HG02973 (cell line): ENCODE measurements around the gene DNAJC7.

Experiments
- ATAC-seq: cut with Tn5 transposase; IDR thresholded peaks from one replicate; pipeline ENCODE4 v1.9.1; 2021; ENCODE audit warnings: moderate library complexity; ENCODE audit not compliant: unreplicated experiment

DNAJC7 gene

DNA sequence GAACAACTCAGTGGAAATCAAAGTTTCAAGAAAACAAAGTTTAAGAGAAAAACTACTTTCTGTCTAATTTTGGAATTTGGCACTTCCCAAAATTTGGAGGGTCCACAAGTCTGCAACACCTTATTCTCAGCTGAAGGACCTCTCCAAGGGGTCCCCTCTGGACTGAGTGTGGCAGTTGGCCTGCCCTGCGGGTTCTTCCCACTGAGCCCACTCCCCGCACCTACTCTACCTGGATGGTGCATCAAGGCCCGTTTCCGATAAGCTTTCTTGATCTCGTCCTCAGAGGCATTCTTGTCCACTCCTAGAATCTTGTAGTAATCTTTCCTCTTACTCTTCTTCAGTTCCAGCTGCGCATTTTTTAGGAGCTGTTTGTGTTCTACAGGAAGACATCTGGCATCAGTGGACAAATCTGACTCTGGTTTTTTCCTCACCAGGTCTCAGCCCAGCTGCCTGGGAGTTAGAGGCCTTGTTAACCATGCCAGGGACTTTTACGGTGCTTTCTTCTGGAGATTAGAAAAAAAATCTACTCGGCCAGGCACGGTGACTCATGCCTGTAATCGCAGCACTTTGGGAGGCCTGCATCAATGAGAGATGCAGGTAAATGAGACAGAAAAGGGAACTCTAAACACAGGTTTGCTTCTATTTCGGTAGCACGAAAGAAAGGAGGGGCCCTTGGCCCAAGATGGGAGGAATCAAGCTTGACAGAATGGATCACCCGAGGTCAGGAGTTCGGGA is 35.0 kb downstream of the DNAJC7 start:
- ATAC-seq = no peak

DNA sequence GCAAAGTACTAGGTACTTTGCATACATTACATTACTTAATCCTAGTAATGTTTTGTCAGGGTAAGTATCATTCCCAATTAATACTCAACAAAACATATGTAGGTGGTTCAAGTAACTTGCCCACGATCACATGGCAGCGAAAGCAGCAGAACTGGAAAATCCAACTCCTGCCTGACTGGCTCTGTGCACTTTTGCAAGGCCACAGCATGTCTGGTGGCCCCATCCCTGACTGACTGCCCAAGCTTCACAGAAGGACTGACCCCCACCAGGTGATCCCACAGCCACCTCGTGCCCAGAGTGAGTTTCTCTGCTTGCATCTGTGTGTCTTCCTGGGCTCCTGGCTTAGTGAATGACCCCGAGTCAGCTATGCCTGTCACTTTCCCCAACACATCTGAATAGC is 39.2 kb downstream of the DNAJC7 start:
- ATAC-seq = no peak

DNA sequence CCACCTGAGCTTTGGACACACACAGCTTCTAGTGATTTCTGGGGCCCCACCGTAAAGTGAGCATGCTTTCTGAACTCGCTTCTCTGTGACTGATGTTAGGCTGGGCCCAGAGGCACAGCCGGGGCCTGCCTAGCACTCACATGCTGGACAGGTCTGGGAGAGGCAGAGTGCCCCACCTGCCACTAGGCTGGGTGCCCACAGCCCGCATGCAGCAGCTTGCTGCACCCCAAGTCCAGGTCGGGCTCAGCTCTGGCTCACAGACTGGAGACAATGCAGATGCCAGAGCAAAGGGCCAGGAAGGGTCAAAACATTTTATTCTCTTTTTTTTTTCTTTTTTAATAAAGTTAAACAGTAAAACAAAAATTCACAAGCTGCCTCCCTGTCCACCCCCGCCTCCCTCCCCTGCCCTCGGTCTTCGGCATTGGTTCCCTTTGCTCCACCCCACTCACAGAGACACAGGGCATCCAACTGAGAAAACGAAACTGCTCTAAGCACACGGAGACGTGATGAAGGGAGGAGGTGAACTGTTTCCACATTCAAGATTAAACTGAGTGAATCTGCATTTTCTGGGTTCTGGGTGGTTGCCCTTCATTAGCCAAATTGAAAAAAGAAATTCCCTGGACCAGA is 41.0 kb downstream of the DNAJC7 start:
- no peak for ATAC-seq

DNA sequence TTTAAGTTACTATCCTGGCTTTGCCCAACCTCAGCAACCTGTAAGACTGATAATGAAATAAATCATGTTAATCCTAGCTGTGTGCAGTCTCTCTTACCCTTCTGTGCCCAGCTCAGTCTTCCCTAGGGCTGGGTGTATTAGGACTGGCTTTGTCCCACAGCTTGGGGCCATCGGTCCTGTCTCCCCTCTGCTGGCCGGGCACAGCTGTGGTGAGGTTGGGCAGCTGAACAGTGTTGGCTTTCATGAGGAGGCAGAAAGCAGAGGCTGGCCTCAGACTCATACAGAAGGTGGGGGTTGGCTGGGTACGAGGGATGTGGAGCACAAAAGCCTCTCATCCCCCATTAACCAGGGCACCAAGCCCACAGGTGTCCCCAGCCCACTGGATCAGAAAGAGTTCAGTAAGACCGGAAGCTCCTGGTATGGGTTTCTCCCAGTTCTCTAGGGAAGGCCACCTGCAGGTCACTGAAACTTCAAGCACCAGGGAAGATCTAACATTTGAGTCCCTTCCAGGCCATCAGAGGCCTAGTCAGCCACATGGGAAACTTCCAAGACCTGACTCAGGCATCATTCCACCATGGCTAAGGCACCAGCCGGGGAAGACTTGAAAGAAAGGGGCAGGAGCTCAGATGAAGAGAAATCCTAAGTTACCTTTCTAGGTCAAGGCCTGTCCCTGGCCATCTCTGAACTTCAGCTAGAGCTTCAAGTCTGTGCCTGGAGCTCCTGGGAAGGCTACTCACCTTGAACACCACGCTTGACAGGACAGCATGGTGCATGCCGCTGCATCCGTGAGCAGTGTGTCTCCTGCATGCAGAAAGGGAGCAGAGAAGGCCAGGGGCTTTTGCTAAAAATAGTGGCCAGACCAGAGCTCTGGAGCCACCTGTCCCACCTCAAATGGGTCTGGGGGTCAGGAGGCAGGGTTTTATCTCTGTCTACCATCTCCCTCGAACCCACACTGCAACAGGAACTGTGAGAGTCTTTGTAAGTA is 41.8 kb downstream of the DNAJC7 start:
- ATAC-seq = no peak

DNA sequence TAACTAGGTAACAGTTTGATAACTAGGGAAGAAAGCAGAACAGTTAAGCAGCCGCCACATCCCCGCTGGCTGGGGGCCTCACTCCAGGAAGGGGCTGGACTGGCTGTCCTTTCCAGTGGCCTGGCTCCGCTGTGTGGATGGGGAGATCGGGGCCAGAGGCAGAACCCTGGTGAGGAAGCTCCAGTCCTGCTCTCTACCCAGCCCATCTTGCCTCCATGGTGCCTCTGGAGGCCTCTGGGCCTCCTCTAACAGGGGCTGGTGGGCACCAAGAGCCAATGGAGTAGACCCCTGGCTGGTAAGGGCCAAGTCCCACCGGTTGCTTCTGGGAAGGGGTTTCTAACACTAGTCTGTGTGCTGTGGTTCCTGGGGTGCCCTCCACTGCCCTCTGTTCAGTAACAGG is 42.6 kb downstream of the DNAJC7 start:
- ATAC-seq = no peak

DNA sequence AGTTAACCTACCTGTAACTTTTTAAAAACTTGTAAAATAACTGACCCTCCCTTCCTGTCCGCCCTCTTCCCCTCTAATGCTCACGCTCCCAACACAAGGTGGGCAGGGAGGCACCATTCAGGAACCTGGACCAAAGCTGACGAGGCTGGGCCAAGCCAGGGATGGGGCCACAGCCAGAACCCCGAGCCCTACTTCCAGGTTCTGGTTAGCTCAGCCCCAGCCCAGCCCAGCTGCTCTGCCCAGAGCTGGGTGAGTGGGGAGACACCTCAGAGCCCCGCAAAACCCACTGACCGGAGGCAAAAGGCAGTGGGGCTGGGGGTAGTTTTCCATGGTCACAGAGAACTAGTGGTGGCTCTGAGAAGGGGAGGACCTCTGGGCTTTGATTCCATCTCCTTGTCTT is 43.2 kb downstream of the DNAJC7 start:
- no peak for ATAC-seq

DNA sequence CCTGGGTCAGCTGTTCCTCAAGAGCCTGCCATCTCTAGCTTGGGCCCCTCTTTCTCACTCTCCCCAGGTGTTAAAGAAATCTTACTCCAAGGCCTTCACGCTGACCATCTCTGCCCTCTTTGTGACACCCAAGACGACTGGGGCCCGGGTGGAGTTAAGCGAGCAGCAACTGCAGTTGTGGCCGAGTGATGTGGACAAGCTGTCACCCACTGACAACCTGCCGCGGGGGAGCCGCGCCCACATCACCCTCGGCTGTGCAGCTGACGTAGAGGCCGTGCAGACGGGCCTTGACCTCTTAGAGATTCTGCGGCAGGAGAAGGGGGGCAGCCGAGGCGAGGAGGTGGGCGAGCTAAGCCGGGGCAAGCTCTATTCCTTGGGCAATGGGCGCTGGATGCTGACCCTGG is 43.8 kb downstream of the DNAJC7 start:
- ATAC-seq = no peak

DNA sequence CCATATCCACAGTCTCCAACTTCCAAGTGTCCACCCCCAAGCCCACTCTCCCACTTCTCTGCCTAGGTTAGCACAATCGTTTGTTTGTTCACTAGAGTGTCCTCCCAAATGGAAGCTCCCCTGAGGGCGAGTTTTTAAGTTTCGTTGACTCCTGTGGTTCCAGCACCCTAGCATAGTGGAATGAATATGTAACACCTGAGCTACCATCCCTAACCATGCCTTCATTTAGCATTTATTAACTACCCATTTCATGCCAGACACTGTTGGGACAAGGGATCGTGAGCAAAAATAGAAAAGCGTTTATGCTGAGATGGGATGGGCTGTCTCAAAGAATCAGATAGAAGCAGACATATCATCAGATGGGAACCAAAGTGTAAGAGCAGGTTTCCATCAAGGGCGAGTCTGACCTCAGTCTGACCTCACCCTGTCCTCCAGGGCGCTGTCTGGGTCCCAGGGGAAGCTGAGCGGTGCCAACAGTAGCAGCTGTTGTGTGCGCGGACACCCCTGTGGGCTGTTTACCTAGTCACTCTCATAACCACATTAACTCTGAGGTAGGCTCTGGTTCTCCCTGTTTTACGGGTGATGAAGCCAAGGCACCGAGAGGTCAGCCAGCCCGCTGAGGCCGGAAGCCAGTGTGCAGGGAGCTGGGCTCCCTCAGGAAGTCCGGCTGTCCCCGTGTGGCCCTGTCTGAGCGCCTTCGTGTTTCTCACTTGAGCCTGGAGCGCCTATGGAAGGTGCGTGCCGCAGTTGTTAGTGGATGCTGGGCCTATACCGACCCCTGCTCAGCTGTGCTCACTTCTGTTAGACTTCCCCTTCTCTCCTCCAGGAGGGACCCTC is 44.5 kb downstream of the DNAJC7 start:
- ATAC-seq = no peak

DNA sequence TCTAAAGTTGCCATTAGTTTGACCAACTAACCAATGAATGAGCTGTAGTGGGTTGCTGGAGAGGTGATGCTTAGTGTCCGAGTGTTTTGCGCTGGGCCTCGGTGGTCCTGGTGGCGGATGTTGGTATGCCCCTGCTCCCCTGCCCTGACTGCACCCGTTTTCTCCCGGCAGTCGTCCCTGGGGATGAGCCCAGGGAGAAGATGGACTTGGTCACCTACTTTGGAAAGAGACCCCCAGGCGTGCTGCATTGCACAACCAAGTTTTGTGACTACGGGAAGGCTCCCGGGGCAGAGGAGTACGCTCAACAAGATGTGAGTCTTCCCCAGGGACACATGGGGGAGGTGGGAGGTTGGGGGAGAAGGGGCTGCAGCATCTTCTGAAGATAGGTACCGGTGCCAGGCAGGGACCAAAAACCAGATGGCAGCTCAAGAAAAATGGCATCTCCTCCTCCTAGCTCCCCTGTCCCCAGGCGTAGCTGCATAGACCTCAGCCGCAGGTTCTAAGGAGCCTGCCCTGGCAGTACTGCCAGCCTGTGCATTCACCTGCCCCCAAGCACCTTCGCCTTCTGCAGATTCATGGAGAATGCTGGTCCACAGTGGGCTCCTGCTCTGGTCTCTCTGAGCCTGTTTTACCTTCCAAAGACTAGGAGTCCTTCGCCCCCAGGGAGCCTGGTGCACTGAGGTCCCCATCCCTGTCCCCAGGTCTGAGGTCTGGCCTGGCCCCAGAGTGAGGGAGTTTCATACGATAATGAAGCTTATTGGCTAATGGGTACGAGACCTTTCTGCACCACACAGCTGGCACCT is 45.3 kb downstream of the DNAJC7 start:
- no peak for ATAC-seq

DNA sequence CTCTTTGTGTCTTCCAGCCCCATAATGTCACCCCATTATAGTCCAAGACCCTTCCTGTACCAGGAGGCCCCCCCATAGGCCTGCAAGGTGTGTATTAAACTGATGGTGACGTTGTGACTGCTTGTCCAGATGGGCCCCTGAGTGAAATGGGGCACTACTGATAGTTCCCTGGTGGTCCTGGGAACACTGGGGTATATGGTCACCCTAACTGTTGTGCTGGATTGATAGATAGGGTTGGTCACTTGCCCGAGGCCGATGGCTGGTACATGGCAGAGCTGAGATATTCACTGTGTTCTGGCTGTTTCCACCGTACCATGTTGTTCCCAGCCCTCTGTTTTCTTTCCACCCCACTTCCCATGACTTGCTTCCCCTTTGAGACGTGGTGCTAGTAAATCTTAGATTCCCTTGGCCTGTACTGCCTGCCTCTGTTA is 46.3 kb downstream of the DNAJC7 start:
- no peak for ATAC-seq

DNA sequence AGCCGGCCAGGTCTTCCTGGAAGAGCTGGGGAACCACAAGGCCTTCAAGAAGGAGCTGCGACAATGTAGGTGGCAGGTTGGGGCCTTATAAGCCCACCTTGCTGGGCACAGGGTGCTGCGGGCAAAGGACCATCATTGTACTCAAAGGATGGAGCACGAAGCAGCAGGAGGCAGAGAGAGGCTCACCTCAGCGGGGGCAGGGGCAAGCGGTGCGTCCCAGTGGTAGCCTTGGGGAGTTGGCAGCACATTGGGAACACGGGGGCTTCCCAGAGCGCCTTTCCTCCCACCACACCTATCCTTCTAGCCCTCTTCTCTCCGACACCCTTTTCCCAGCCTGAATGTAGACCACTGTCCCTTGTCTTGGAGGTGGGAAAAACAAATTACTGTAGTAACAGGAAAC is 48.6 kb downstream of the DNAJC7 start:
- no peak for ATAC-seq

DNA sequence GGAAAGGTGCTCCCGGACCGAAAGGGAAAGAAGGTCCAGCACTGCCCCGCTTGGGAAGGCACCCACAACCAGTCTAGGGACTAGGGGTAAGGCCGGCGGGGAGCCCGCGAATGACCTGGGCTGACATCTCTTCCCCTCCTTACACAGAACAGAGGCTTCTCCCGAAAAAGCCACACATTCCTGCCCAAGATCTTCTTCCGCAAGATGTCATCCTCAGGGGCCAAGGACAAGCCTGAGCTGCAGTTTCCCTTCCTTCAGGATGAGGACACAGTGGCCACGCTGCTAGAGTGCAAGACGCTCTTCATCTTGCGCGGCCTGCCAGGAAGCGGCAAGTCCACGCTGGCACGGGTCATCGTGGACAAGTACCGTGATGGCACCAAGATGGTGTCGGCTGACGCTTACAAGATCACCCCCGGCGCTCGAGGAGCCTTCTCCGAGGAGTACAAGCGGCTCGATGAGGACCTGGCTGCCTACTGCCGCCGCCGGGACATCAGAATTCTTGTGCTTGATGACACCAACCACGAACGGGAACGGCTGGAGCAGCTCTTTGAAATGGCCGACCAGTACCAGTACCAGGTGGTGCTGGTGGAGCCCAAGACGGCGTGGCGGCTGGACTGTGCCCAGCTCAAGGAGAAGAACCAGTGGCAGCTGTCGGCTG is 49.2 kb downstream of the DNAJC7 start:
- no peak for ATAC-seq

DNA sequence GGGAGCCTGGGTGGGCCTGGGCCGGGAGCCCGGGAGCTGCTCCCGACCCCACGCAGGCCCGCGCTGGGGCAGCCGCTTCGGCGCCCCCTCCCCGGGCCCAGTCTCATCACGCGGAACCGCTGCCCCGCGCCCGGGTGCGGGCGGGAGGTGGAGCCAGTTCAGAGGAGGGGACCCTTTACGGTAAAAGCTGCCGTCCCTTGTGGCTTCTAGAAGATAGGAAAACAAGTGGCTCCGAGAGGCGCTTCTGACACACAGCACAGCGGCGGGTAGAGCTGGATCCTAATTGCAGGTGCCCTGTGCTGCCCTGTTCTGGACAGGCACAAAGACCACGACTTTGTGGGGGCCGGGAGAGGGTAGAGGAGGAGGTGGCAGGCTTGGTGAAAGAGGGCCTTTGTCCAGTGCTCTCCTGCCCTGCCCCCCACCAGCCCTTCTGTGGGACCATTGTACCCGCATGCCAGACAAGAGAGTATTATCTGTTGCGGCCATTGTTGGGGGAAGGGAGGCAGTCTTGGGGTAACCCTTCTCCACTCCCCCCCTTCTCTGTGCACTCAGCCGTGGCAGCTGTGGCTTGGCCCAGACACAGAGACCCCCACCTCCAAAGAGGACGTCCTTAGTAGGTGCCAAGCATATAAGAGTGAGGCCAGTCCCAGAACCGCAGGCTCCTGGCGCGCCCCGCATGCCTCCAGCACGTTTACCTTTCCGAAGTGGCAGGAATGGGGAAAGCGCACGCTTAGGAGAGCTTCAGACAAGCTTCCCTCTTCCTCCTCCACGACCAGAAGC is 49.9 kb downstream of the DNAJC7 start:
- ATAC-seq = no peak

DNA sequence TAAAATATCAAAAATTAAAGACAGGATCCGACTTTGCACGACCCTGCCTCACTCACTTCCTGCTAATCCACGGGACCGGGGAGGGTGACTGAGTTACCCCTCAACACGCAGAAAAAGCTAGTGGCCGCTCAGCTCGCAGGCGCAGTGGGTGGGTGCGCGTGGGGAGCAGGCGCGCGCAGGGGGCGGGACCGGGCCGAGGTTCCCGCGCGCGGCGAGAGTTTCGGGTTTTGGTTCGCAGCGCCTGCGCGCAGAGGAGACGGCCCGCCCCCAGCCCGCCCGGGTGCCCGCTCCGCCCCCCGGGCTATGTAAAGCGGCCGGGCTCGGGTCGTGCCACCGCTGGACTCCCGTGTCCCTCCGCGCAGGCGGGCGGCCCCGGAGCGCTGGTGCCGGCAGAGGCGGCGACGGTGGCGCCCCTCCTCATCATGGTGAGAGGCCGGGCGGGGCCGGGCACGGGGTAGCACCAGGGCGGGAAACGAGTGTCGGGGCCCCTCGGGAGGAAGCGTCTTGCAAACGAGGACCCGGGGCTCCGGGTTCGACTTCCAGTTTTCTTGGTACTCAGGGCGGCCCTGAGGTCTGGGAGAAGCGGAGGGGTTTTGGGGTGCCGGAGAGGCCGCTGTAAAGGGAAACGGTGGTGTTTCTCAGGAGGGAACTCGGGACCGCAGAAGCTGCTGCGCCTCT is 50.6 kb downstream of the DNAJC7 start, which contains the start of gene CNP:
Gene CNP (plus strand): TSS at position 333 of the 678 bp plus-strand sequence. CDS start 90 bp downstream, at position 423.
- peak; percentile 49 for ATAC-seq

DNA sequence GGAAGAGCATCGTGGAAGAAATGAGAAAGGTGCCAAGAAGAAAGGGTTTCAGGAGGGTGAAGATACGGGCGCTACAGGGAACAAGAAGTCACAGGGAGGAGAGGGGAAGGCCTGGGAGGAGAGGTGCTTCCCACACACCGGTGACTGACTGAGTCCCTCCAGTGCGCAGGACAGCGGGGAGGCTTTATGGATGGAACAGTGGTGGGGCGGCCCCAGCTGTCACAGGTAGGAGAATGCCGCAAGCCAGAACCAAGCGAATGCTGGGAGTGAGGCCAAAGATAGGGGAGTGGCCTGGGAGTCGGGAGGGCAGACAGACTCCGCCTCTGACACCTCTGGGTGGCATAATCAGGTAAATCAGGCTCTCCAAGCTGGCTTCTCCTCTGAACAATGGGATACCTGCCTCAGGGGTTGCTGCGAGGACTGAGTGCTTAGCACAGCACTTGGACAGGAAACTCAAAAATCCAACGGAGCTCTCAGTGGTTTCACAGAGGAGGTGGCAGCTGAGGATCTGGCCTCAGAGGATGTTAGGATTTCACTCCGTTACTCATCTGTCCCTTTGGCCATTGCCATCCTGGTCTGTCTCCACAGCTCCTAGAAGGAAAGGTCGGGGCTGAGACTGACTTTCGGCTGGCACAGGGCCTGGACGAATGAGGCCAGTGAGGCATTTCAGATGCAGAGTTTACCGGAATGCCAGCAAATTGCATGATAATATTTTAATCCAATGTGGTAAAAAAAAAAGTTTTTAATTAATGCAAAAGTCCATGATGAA is 51.4 kb downstream of the DNAJC7 start:
- no peak for ATAC-seq

DNA sequence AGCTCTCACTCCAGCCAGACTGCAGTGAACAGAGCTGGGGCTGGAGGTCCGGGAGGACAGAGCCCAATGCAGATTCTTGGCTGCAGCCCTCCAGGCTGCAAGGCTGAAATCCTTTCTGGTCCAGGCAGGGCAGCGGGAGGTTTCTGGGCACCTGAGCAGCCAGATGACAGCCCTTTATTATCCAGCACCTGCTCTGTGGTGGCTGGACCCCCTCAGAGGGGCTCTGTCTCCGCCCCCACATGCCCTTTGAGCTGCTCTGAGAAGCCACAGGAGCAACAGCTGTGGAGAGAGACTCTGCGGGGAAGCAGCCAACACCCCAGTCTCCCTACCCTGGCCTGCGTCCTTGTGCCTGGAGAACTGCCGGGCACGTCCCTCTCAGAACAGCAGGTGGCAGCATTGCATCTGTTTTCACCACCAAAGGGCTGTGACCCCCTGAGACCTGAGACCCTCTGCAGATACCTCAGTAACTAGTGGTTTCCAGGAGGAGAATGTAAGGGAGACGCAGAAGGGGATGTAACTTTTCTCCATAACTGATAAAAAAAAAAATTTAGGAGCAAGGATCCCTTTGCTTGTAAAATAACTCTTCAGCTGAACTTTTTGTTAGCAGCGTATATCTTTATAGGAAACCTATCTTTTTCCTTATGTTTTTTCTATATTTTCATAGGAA is 54.3 kb downstream of the DNAJC7 start:
- ATAC-seq = no peak

DNA sequence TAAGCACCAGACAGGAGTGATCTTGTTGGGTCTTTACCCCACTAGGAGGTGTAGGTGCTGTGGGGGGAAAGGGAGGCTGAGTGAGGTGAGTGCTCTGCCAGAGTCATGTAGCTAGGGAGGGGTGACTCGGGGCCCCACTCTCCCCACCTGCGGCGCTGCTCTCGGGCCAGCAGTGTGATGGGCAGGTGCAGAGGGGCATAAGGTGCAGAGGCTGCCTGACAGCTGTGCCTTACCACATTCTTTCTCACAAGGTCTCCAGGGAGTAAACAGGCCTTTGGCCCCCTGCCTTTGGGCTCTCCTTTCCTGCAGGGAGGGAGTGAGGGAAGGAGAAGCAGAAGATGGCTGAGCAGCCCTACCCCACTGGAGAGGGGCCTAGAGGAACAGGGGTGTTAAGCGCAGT is 55.1 kb downstream of the DNAJC7 start:
- ATAC-seq = no peak
